ENCODE measurements around the gene RAMACL.

- TF ChIP-seq, protein P1, sequence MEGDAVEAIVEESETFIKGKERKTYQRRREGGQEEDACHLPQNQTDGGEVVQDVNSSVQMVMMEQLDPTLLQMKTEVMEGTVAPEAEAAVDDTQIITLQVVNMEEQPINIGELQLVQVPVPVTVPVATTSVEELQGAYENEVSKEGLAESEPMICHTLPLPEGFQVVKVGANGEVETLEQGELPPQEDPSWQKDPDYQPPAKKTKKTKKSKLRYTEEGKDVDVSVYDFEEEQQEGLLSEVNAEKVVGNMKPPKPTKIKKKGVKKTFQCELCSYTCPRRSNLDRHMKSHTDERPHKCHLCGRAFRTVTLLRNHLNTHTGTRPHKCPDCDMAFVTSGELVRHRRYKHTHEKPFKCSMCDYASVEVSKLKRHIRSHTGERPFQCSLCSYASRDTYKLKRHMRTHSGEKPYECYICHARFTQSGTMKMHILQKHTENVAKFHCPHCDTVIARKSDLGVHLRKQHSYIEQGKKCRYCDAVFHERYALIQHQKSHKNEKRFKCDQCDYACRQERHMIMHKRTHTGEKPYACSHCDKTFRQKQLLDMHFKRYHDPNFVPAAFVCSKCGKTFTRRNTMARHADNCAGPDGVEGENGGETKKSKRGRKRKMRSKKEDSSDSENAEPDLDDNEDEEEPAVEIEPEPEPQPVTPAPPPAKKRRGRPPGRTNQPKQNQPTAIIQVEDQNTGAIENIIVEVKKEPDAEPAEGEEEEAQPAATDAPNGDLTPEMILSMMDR (conservative IDR thresholded peaks at IDR 0.05 in 1 of 2, IDR thresholded peaks at IDR 0.05 in 1 of 2; ENCODE audit: low read depth in 1 of 2, low read length in 2 of 2): no peak
- no peak for TF ChIP-seq EZH2 (IDR thresholded peaks at IDR 0.05; ENCODE audit: low read length, missing control alignments)
Measured at GRCh38 chr6:166563200-166563599, 23.3 kb downstream of the RAMACL start.

Measured in fibroblast of lung (primary cell).